ENCODE results near the gene PACRG. TPM values are rescaled to one million over a fixed set of nuclear protein-coding genes. Genes with fewer than 3 reads are reported as not detected.

Gene PACRG
- not detected for polyA plus RNA-seq (2012; ENCODE audit: insufficient read length, low read depth)

GRCh38 chr6:162727322-162728182 lies at the start of gene PACRG, which contains the start of gene PRKN:
Gene PACRG, plus strand, starts transcription at chr6:162727974.
Gene PRKN, minus strand, starts transcription at chr6:162727766.
- TF ChIP-seq POLR2AphosphoS5 (IDR thresholded peaks at IDR 0.05; ENCODE audit: low read depth, low read length) (no peak), FOXP2 (optimal IDR thresholded peaks at IDR 0.05; ENCODE audit: borderline replicate concordance, extremely low read depth, extremely low read length, insufficient read depth) (peak; percentile 76), REST (IDR thresholded peaks at IDR 0.05; ENCODE audit: insufficient read depth in 1 of 2, low read depth in 2 of 2, low read length in 2 of 2) (peak in 1 of 2 experiments; percentile 69; a peak in 2 of 4 replicates), SIN3A (IDR thresholded peaks at IDR 0.05; ENCODE audit: borderline replicate concordance, insufficient read depth, low read length) (peak; percentile 53; the same call in 1 of the 2 replicates)

DNA sequence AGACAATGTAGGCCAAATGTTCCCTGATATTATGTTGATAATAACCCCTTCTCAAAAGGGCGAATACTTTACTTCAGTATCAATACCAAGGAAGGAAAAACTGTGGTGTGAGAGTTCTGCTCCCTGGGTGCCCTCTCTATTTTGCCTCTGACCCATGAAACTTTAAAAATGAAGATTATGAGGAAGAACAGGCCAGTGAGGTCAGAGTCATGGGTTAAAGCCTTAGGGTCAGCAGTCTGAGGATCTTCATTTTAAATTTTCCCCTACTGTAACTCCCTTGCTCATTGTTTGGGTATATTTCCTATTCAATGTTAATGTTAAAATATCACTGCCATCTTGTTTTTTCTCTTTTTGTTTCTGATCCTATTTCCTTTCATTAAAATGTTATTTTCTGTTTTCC lies 48.1 kb upstream of the PACRG start:
- no peak for TF ChIP-seq SIN3A (IDR thresholded peaks at IDR 0.05; ENCODE audit: borderline replicate concordance, insufficient read depth, low read length)
- TF ChIP-seq POLR2AphosphoS5 (IDR thresholded peaks at IDR 0.05; ENCODE audit: low read depth, low read length), result no peak
- TF ChIP-seq TAF1 (IDR thresholded peaks at IDR 0.05; ENCODE audit: borderline replicate concordance, insufficient read depth, low read length), result no peak
- TF ChIP-seq FOXP2 (optimal IDR thresholded peaks at IDR 0.05; ENCODE audit: borderline replicate concordance, extremely low read depth, extremely low read length, insufficient read depth), result no peak
- no peak for TF ChIP-seq REST (IDR thresholded peaks at IDR 0.05; ENCODE audit: insufficient read depth in 1 of 2, low read depth in 2 of 2, low read length in 2 of 2)

- TF ChIP-seq SIN3A (IDR thresholded peaks at IDR 0.05; ENCODE audit: borderline replicate concordance, insufficient read depth, low read length) (no peak), REST (IDR thresholded peaks at IDR 0.05; ENCODE audit: insufficient read depth in 1 of 2, low read depth in 2 of 2, low read length in 2 of 2) (no peak), POLR2AphosphoS5 (IDR thresholded peaks at IDR 0.05; ENCODE audit: low read depth, low read length) (no peak), TAF1 (IDR thresholded peaks at IDR 0.05; ENCODE audit: borderline replicate concordance, insufficient read depth, low read length) (no peak), FOXP2 (optimal IDR thresholded peaks at IDR 0.05; ENCODE audit: borderline replicate concordance, extremely low read depth, extremely low read length, insufficient read depth) (no peak)
These were observed 47.4 kb upstream of the PACRG start for GRCh38 chr6:162680367-162680766.

DNA sequence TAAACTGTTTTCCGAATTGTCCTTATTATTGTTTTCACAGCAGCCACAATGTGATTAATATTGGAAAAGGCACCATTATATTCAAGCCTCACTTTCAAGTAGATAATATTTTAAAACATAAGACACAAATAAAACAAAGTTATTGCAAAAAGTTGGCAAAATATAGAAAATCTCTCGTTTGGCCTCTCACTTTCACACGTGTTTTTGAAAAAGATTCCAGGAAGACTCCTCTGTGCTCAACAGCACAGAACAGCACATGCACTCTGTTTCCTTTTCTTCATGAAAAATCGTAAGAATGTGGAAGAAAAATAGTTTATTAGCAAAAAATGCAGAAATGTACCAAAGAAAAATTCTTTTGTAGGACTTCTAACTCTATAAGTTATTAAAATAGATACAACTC lies 46.9 kb upstream of the PACRG start:
- TF ChIP-seq POLR2AphosphoS5 (IDR thresholded peaks at IDR 0.05; ENCODE audit: low read depth, low read length), result no peak
- TF ChIP-seq REST (IDR thresholded peaks at IDR 0.05; ENCODE audit: insufficient read depth in 1 of 2, low read depth in 2 of 2, low read length in 2 of 2), result no peak
- TF ChIP-seq TAF1 (IDR thresholded peaks at IDR 0.05; ENCODE audit: borderline replicate concordance, insufficient read depth, low read length), result no peak
- TF ChIP-seq FOXP2 (optimal IDR thresholded peaks at IDR 0.05; ENCODE audit: borderline replicate concordance, extremely low read depth, extremely low read length, insufficient read depth), result no peak
- TF ChIP-seq SIN3A (IDR thresholded peaks at IDR 0.05; ENCODE audit: borderline replicate concordance, insufficient read depth, low read length), result no peak
